HG03175 (cell line): ENCODE results near the gene SCN3B.

Experiments
- ATAC-seq: cut with Tn5 transposase; IDR thresholded peaks from one replicate; pipeline ENCODE4 v1.9.1; 2021; ENCODE audit warnings: mild to moderate bottlenecking, moderate library complexity; ENCODE audit not compliant: unreplicated experiment

SCN3B gene

DNA sequence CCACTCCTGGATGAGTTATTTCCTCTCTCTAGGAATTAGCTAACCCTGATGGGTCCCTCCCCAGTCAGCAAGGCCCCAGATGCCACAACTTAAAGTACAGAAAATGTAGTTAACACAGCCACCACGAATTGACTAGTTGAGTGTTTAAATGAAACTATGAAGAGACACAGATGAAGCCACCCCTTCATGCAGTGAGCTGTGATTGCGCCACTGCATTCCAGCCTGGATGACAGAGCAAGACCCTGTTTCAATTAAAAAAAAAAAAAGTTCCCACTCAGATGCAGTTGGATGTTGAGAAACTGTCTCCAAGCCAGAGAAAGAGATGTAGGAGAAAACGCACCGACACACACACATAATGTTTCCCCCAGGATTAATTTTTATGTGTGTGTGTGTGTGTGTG, 53.3 kb downstream of the SCN3B start:
- no peak for ATAC-seq

GRCh38 chr11:123597859-123598258, 56.6 kb downstream of the SCN3B start:
- ATAC-seq = no peak

GRCh38 chr11:123594921-123595320, 59.5 kb downstream of the SCN3B start:
- no peak for ATAC-seq

- ATAC-seq = no peak
Measured at GRCh38 chr11:123594188-123594901, 60.1 kb downstream of the SCN3B start.

- ATAC-seq = no peak
Measured at GRCh38 chr11:123593570-123593969, 60.9 kb downstream of the SCN3B start.

DNA sequence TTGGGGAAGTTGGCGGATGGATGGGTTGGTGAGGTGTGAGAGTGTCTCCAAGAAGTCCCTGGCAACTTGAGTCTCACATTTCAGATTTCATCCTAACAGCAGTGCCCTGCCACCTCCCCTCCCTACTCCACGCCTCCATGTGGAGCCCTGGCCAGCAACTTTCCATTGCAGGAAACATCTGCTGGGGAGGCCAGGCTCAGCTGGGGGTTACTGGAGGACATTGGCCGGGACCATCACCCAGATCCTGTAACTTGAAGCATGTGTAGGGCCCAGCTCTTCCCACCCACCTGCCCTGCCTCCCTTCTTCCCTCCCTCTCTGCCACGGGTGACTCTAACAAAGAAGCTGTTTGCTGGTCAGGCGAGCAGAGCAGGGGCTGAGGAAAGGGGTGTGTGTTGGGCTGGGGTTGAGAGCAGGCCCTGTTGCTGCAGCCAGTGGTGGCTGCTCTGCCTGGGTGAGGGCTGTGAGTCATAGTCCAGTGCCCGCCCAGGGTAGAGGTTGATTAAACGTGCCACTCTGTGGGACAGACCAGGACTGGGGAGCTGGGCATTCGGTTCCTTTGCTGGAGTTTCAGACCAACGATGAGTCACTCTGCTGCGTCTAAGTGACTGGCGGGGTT, 64.0 kb downstream of the SCN3B start:
- ATAC-seq = no peak

- no peak for ATAC-seq
Measured at GRCh38 chr11:123588864-123589262, 65.6 kb downstream of the SCN3B start.

DNA sequence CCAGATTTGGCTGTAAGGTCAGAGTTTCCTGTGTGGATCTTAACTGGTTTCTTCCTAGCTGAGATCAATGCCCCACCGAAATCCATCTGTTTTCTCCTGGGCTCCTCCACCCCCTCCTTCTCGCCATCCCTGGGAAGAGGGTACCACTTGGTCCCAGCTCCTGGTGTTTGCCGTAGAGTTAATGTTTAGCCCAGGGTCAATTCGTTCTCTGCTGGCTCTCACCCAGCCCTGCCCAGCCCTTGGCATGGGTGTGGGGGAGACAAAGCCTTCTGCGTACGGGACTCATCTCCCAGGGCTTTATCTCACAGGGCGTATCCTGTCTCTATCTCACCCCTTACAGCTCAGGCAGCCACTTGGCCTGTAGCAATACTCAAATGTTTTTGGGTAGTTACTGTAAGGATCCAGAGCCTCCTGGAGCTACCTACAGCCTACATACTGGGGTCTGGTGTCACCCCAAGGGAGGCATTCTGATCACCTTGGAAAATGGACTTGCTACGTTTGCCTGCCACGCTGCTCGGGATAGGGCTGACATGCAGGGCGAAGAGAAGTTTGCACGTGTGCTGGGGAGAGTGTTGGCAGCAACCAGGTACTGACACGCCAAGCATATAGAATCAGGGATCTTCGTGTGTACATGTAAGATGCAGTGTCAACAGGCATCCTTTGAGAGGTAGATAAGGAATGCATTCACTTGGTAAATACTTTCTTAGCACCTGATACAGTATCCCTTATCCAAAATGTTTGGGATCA, 66.1 kb downstream of the SCN3B start:
- no peak for ATAC-seq

DNA sequence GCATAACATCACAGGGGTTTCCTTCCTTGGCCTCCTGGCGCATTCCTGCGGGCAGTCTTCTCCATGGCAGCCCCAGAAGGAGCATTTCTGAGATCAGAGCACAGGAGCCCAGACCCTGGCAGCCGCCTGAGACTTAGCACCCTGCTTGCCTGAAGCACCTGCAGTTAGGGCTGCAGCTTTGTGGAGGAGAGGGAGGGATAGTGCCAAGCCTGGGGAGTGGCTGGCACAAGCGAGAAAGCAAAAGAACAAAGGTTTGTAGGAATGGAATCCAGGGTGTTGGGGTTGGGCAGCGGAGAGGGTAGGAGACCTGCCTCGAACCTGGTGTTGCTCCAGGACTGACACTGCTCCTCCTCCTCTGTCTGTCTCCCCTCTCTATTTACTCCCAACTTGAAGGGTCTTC, 66.9 kb downstream of the SCN3B start:
- no peak for ATAC-seq

DNA sequence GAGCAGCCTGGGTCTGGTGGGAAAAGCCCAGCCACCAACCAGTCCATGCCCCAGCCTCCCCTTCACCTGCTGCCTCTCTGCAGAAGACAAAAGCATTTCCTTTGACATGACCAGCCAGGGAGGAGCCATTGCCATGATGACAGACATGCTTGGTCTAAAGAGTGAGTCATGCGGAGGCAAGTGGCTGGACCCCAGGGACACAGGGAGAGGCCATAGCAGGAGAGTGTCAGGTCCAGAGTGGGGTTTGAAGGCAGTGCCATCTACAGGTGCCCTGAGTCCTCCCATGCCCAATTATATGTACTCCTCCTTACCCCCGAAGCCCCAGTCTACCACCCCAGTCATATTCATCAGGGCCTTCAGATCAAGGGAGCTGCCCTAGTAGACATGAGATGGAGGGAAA, 67.4 kb downstream of the SCN3B start:
- no peak for ATAC-seq

- no peak for ATAC-seq
Measured at GRCh38 chr11:123586568-123586967, 67.9 kb downstream of the SCN3B start.

- no peak for ATAC-seq
Measured at GRCh38 chr11:123585706-123586105, 68.7 kb downstream of the SCN3B start.

DNA sequence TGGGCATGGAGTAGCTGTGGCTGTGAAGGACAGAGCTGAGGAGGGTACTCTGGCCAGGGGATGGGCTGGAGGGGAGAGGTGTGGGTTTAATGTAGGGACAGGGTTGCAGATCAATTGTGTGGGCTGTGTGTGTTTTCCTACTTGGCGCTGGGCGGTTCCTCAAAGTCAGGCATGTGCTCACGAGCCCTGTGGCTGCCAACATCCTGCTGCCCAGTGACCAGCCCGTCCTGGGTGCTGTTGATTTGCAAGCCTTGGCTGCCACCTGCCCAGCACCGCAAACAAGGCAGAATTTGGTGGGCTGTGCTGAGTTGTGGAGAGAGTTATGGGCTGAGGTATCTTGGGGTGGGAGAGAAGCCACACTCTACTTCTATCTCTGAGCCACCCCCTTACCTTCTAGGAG, 69.2 kb downstream of the SCN3B start:
- no peak for ATAC-seq

GRCh38 chr11:123584737-123585136, 69.7 kb downstream of the SCN3B start:
- ATAC-seq = no peak

DNA sequence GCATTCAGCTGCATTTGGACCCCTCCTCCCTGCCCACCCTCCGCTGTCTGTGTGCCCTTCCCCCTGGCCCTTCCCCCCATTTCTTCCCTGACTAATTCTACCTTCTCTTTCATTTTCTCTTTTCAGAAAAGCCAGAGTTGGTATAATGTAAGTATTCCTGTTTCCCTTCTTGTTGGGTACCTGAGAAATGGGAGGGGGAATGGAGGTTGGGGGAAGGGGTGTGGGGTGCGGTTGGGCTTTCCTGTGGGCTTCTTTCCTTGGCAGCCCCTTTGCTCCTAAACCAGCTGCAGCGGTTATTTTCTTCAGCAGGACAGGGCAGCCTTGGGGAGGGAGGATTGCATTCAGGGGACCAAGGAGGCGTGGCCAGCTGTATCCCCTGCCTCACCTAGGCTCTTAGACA, 70.2 kb downstream of the SCN3B start:
- no peak for ATAC-seq

GRCh38 chr11:123582992-123583504, 71.4 kb downstream of the SCN3B start:
- no peak for ATAC-seq

DNA sequence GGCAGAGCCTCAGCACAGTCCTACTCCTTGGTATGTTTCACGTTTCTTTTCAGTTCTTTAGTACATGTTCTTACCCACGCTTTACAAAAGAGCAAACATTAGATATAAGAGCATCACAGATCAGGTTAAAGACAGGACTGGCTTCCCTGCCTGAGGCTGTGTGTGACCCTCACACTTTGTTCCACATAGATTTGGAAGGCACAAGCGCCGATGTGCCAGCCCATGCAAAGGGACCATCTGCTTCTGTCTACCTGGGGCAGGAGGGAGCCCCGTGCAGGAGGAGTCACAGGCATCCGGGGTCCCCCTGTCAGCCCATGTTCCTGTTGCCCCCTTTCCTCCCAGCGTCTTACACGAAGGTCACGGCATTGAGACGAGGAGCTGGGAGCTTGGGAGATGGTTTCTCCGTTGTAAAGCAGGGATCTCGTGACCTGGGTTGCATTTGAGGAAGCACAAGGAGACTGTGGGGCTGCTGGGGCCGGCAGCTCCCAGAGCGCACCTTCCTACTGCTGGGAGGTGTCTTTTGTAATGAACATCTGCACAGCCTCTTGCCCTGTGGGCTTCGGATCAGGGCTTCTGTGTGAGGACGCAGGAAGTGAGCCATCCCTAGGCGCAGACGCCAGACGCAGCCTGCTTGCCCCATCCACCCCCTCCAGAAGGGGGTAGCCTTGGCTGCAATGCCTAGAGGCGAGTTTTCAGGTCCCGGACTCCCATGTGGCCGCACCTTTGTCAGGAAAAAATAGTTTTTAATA, 72.6 kb downstream of the SCN3B start:
- ATAC-seq = no peak

- ATAC-seq = peak; percentile 88
Measured at GRCh38 chr11:123580557-123581275, 73.7 kb downstream of the SCN3B start.

DNA sequence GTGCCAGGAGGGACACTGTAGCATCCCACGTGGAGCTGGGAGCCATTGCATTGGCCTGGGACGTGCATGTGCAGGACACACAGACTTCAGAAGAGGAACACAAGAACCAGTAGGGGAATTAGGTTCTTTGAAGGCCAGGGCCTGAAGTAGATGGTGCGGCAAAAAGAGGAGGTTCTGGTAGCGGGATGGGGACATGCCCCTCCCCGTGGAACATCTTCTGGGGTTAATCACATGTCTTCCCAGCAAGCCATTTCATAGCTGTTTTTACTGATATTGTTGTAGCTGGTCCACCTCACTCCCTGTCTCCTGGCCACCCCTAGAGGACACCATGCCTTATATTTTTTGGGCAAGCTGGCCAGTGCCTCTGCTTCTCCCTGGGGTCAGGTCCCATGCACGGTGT, 74.3 kb downstream of the SCN3B start:
- no peak for ATAC-seq

DNA sequence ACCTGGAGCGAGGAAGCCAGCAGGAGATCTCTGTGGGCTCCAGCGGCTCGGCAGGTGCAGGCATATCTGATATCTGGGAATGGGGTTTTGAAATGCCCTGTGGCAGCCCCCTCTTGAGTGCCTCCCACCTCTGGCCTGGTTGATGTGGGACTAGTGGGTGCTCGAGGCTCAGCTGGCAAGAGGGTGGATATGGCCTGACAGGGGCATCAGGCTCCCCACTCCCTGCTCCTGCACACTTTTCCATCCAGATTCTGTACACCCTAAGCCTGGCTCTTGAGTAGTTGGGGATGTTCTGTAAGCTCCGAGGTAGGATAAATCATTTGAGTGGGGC, 75.0 kb downstream of the SCN3B start:
- no peak for ATAC-seq
